H1 (cell line): ENCODE data around the gene GCLM. TPM values are rescaled to one million over a fixed set of nuclear protein-coding genes. Genes with fewer than 3 reads are reported as not detected.

Source experiments
- CTCF ChIA-PET: fragments of 300-600 bp; sonication (Branson Sonifier 250); formaldehyde crosslinking; loops from one replicate; lab custom pipeline; 2021; ENCODE audit not compliant: partially characterized antibody; lab: Charles Lee
- POLR2A ChIA-PET: fragments of 300-600 bp; sonication (Branson Sonifier 250); formaldehyde crosslinking; loops from one replicate; lab custom pipeline; 2021; ENCODE audit warnings: inconsistent platforms; ENCODE audit not compliant: partially characterized antibody; lab: Charles Lee
- DNase-seq, 2 experiments: peaks; one replicate each; pipeline versions ENCODE4 v3.0.0 to v3.0.0-alpha.2; 2010 to 2022; ENCODE audit warnings: low spot score in 2 of 2, low read depth in 1 of 2, mixed read lengths in 1 of 2
- FAIRE-seq: peaks from 2 replicates; lab custom pipeline; 2011; peaks lifted over from hg19 to GRCh38; lab: Jason Lieb, UNC
- H2AFZ ChIP-seq: 2 replicates; pipeline ENCODE4 v1.8.1; 2012; ENCODE audit warnings: low read length, inconsistent platforms
- H2AK5ac ChIP-seq: 2 replicates; pipeline ENCODE4 v1.6.1; 2013; ENCODE audit warnings: low read depth, low read length
- H2BK120ac ChIP-seq: replicated peaks from 2 replicates; pipeline ENCODE3; 2013; ENCODE audit warnings: low read depth, low read length, inconsistent platforms
- H2BK12ac ChIP-seq: 2 replicates; pipeline ENCODE4 v1.6.1; 2013; ENCODE audit warnings: low read depth, low read length
- H2BK15ac ChIP-seq: 2 replicates; pipeline ENCODE4 v1.6.1; 2013; ENCODE audit warnings: low read length
- H2BK20ac ChIP-seq: 2 replicates; pipeline ENCODE4 v1.6.1; 2013; ENCODE audit warnings: low read length
- H2BK5ac ChIP-seq: 2 replicates; pipeline ENCODE4 v1.6.1; 2013; ENCODE audit warnings: low read depth, low read length
- H3K14ac ChIP-seq: 2 replicates; pipeline ENCODE4 v1.6.1; 2013; ENCODE audit warnings: inconsistent platforms; ENCODE audit not compliant: insufficient read length
- H3K18ac ChIP-seq: 2 replicates; pipeline ENCODE4 v1.6.1; 2013; ENCODE audit warnings: low read length; ENCODE audit errors: extremely low read depth
- H3K23ac ChIP-seq: 2 replicates; pipeline ENCODE4 v1.6.1; 2013; ENCODE audit warnings: inconsistent platforms; ENCODE audit not compliant: insufficient read length
- H3K23me2 ChIP-seq: 2 replicates; pipeline ENCODE4 v1.6.1; 2013; ENCODE audit warnings: low read depth, low read length
- H3K27ac ChIP-seq: 2 replicates; pipeline ENCODE4 v1.6.1; 2011; ENCODE audit warnings: low read depth, low read length, inconsistent platforms
- H3K27me3 ChIP-seq, 4 experiments: replicated peaks in 1 of 4; 1 replicate in 1 of 4; 2 replicates in 3 of 4; pipeline versions ENCODE4 v1.6.1 to v1.8.1; 2011 to 2013; ENCODE audit warnings: low read length in 3 of 4, mild to moderate bottlenecking in 3 of 4, inconsistent platforms in 2 of 4, mixed read lengths in 2 of 4, moderate library complexity in 1 of 4; ENCODE audit not compliant: control insufficient read depth in 3 of 4, insufficient read depth in 3 of 4; ENCODE audit errors: extremely low read depth in 1 of 4
- H3K36me3 ChIP-seq, 4 experiments: 2 replicates each; pipeline versions ENCODE4 v1.6.1 to v1.8.1; 2011 to 2013; ENCODE audit warnings: mild to moderate bottlenecking in 4 of 4, low read length in 3 of 4, moderate library complexity in 2 of 4, control low read depth in 1 of 4, inconsistent platforms in 1 of 4; ENCODE audit not compliant: insufficient read depth in 4 of 4, control insufficient read depth in 2 of 4
- H3K4ac ChIP-seq: replicated peaks from 2 replicates; pipeline ENCODE3; 2013; ENCODE audit warnings: low read length, low read depth, mixed read lengths, inconsistent platforms; ENCODE audit not compliant: insufficient read length
- H3K4me1 ChIP-seq, 4 experiments: replicated peaks in 1 of 4; 1 replicate in 1 of 4; 2 replicates in 3 of 4; pipeline versions ENCODE4 v1.6.1 to v1.8.1; 2011 to 2013; ENCODE audit warnings: low read length in 3 of 4, inconsistent platforms in 2 of 4, mixed read lengths in 1 of 4; ENCODE audit not compliant: insufficient read depth in 4 of 4, control insufficient read depth in 3 of 4
- H3K4me2 ChIP-seq, 2 experiments: 2 replicates each; pipeline versions ENCODE4 v1.6.1 to v1.8.1; 2011 to 2013; ENCODE audit warnings: low read depth in 2 of 2, low read length in 2 of 2, control low read depth in 1 of 2, inconsistent platforms in 1 of 2, mild to moderate bottlenecking in 1 of 2; ENCODE audit not compliant: insufficient read depth in 1 of 2
- H3K4me3 ChIP-seq, 4 experiments: fragments of 200-600, 300-600 bp in 1 of 4; sonication (generic), shearing (Covaris generic), sonication (Bioruptor Twin) in 1 of 4; 2 replicates each; pipeline versions ENCODE4 v1.5.1 to v1.8.1; 2011 to 2016; ENCODE audit warnings: low read length in 4 of 4, low read depth in 3 of 4, control low read depth in 2 of 4, inconsistent platforms in 2 of 4, mild to moderate bottlenecking in 2 of 4, mixed read lengths in 1 of 4, moderate library complexity in 1 of 4; ENCODE audit not compliant: insufficient read depth in 2 of 4; ENCODE audit errors: extremely low read depth in 1 of 4
- H3K56ac ChIP-seq: replicated peaks from 2 replicates; pipeline ENCODE3; 2013; ENCODE audit warnings: low read depth, mild to moderate bottlenecking, mixed read lengths, low read length, inconsistent platforms; ENCODE audit not compliant: insufficient read length
- H3K79me1 ChIP-seq: 2 replicates; pipeline ENCODE4 v1.6.1; 2013; ENCODE audit warnings: low read depth, low read length, control low read depth
- H3K79me2 ChIP-seq, 2 experiments: 2 replicates each; pipeline versions ENCODE4 v1.6.1 to v1.8.1; 2012 to 2013; ENCODE audit warnings: low read length in 2 of 2, mild to moderate bottlenecking in 2 of 2, inconsistent platforms in 1 of 2; ENCODE audit not compliant: insufficient read depth in 2 of 2, control insufficient read depth in 1 of 2
- H3K9ac ChIP-seq, 4 experiments: replicated peaks in 1 of 4; 1 replicate in 1 of 4; 2 replicates in 3 of 4; pipeline versions ENCODE4 v1.6.1 to v1.8.1; 2011 to 2013; ENCODE audit warnings: low read depth in 3 of 4, low read length in 3 of 4, control low read depth in 2 of 4, mild to moderate bottlenecking in 2 of 4, moderate library complexity in 2 of 4, inconsistent platforms in 1 of 4; ENCODE audit errors: extremely low read depth in 1 of 4
- H3K9me3 ChIP-seq, 2 experiments: 2 replicates each; pipeline versions ENCODE4 v1.6.1 to v1.8.1; 2012 to 2013; ENCODE audit warnings: mild to moderate bottlenecking in 2 of 2, moderate library complexity in 2 of 2, control low read depth in 1 of 2, inconsistent platforms in 1 of 2, low read depth in 1 of 2, low read length in 1 of 2, mixed read lengths in 1 of 2; ENCODE audit not compliant: insufficient read depth in 2 of 2
- H4K20me1 ChIP-seq, 2 experiments: replicated peaks in 1 of 2; 2 replicates each; pipeline versions ENCODE3 to v1.8.1; 2011 to 2013; ENCODE audit warnings: inconsistent platforms in 2 of 2, low read length in 2 of 2, mild to moderate bottlenecking in 1 of 2; ENCODE audit not compliant: insufficient read depth in 2 of 2, control insufficient read depth in 1 of 2
- H4K5ac ChIP-seq: 2 replicates; pipeline ENCODE4 v1.6.1; 2013; ENCODE audit warnings: low read length, low read depth, mixed read lengths, inconsistent platforms; ENCODE audit not compliant: insufficient read length
- H4K8ac ChIP-seq: 2 replicates; pipeline ENCODE4 v1.8.0; 2013; ENCODE audit warnings: mild to moderate bottlenecking, moderate library complexity, low read length, inconsistent platforms; ENCODE audit not compliant: insufficient read depth; ENCODE audit errors: extremely low read depth
- H4K91ac ChIP-seq: replicated peaks from 2 replicates; pipeline ENCODE3; 2013; ENCODE audit warnings: low read length, mixed read lengths, inconsistent platforms; ENCODE audit not compliant: insufficient read length
- SP1 ChIP-seq: IDR thresholded peaks from 2 replicates; pipeline ENCODE4 v1.6.1; 2011; ENCODE audit warnings: low read depth, low read length
- WGBS, 2 experiments: shearing (Covaris generic) in 1 of 2; methylation state at CpG; one replicate each; pipeline versions ENCODE4 v1.1.6 to v1.1.7; 2013 to 2015; ENCODE audit warnings: low lambda C conversion rate in 2 of 2, mixed read lengths in 2 of 2, inconsistent platforms in 1 of 2, low coverage in 1 of 2, missing lambda C conversion rate in 1 of 2; ENCODE audit not compliant: insufficient replicate concordance in 2 of 2, insufficient coverage in 1 of 2, insufficient read length in 1 of 2; ENCODE audit errors: extremely low coverage in 1 of 2, missing lambda C conversion rate in 1 of 2; 5-methylcytosine and 5-hydroxymethylcytosine counted together
- polyA plus RNA-seq, 7 experiments: library from polyadenylated mRNA; depleted of rRNA in 3 of 7; stranded (reverse) in 5 of 7; unstranded in 2 of 7; fragments of >200 nt in 5 of 7; fragments of 200-250 nt in 2 of 7; gene quantifications; 1 replicate in 5 of 7; 2 replicates in 1 of 7; 4 replicates in 1 of 7; pipeline versions ENCODE4 v1.2.1 to v1.2.3, GENCODE V29; 2011 to 2013; ENCODE audit warnings: missing spikeins in 2 of 7, mixed read lengths in 2 of 7
- total RNA-seq: library from RNA; stranded (reverse); fragmentation: NEBNext Ultra II Directional; extraction: Animal tissue kit (Norgen Biotek cat#: 25700); gene quantifications from 2 replicates; pipeline ENCODE4 v1.2.1, GENCODE V29; 2021

The GCLM gene
- total and polyA plus RNA-seq, 2 of the 8 experiments (the other 6 are each of a cell fraction or from before 2014, with no cell fraction given) = 3.1 to 12.8 TPM

GRCh38 chr1:93925206-93925605, 16.0 kb upstream of the GCLM start:
- no peak overlapping the region for H3K18ac ChIP-seq
- H3K79me1 ChIP-seq = no peaks in the 10 kb centered on the region
- no peak overlapping the region for H4K91ac ChIP-seq
- no peak overlapping the region for H3K14ac ChIP-seq
- H2BK120ac ChIP-seq = no peak overlapping the region
- no peak overlapping the region for H4K8ac ChIP-seq
- no peak overlapping the region for H3K4me3 ChIP-seq
- no peak overlapping the region for H2AFZ ChIP-seq
- H3K4ac ChIP-seq = no peak overlapping the region
- no peak overlapping the region for H2BK20ac ChIP-seq
- POLR2A ChIA-PET = no interaction called here
- H3K27me3 ChIP-seq = no peaks in the 10 kb centered on the region
- H4K5ac ChIP-seq = no peak overlapping the region
- H3K79me2 ChIP-seq = no peaks in the 10 kb centered on the region
- no peak overlapping the region for H3K56ac ChIP-seq
- no peak overlapping the region for H2BK5ac ChIP-seq
- no peak overlapping the region for H3K4me2 ChIP-seq
- no peaks in the 10 kb centered on the region for H3K4me1 ChIP-seq
- no peak overlapping the region for H2BK15ac ChIP-seq
- no peak for TF ChIP-seq SP1
- no peak overlapping the region for H3K23ac ChIP-seq
- no peak overlapping the region for H3K27ac ChIP-seq
- no peak for DNase-seq
- WGBS, 2 experiments = 92% methylated on average over 3 of the region's 3 CpGs; no CpG with 5 or more reads in 1 of the 2 experiments
- no peaks in the 10 kb centered on the region for H3K9me3 ChIP-seq
- H2BK12ac ChIP-seq = no peak overlapping the region
- no peaks in the 10 kb centered on the region for H3K36me3 ChIP-seq
- H2AK5ac ChIP-seq = no peak overlapping the region
- H4K20me1 ChIP-seq = no peaks in the 10 kb centered on the region
- no peak overlapping the region for H3K9ac ChIP-seq
- no peak for FAIRE-seq
- H3K23me2 ChIP-seq = no peaks in the 10 kb centered on the region
- CTCF ChIA-PET = interaction anchor here (0.6 to 0.8 kb wide), 2 partner anchors 34 to 100 kb away, joined by 3 read pairs; no protein-coding TSS in a partner anchor
